ENCODE measurements around the gene BABAM2. TPM values are rescaled to one million over a fixed set of nuclear protein-coding genes. Genes with fewer than 3 reads are reported as not detected.
"Not testable (repeated sequence)": the region's sequence is repeated elsewhere in the genome, so short reads cannot be mapped to it uniquely, and the experiment has no call there.

The BABAM2 gene
- total RNA-seq, 1 experiment from 2014 or later: 27.1 TPM

- H3K23ac ChIP-seq (ENCODE audit: insufficient read length, low read depth, low read length); H2BK120ac ChIP-seq (ENCODE audit: low read depth, low read length, poor library complexity, severe bottlenecking); H2BK12ac ChIP-seq (ENCODE audit: insufficient read length, low read depth, low read length); H3K56ac ChIP-seq (ENCODE audit: insufficient read length, low read depth, low read length); H2BK15ac ChIP-seq (ENCODE audit: low read depth, low read length); H3K18ac ChIP-seq (ENCODE audit: insufficient read length, low read depth, low read length); H3K4me2 ChIP-seq (ENCODE audit: insufficient read depth, insufficient read length, low read length); H2AFZ ChIP-seq (ENCODE audit: low read length); H3T11ph ChIP-seq (ENCODE audit: low read length); H3K27ac ChIP-seq (ENCODE audit: insufficient read length, low read depth, low read length); H3K36me3 Mint-ChIP-seq (ENCODE audit: insufficient read depth in 1 of 3, low read depth in 3 of 3); H3K4ac ChIP-seq (ENCODE audit: low read depth, low read length); H2AK5ac ChIP-seq (ENCODE audit: insufficient read length, low read length); H3K79me1 ChIP-seq (ENCODE audit: insufficient read depth, low read depth, low read length, poor library complexity, severe bottlenecking); H3K27ac Mint-ChIP-seq; H3K27me3 ChIP-seq (ENCODE audit: insufficient read depth, low read length); H3K14ac ChIP-seq (ENCODE audit: insufficient read depth, low read length); H3K9ac ChIP-seq (ENCODE audit: extremely low read depth, insufficient read length, low read length); H3K4me1 ChIP-seq (ENCODE audit: insufficient read depth, low read length); DNase-seq; H4K5ac ChIP-seq (ENCODE audit: insufficient read length, low read depth, low read length); H2BK5ac ChIP-seq (ENCODE audit: insufficient read length, low read length); H4K91ac ChIP-seq (ENCODE audit: insufficient read length, low read depth, low read length); H3K4me1 Mint-ChIP-seq; H3K4me3 Mint-ChIP-seq; H3K9me3 Mint-ChIP-seq; H4K8ac ChIP-seq (replicated peaks; ENCODE audit: insufficient read length, low read depth, low read length); H3K9me3 ChIP-seq (ENCODE audit: control insufficient read depth, low read depth, low read length); H3K79me2 ChIP-seq (ENCODE audit: insufficient read depth, low read length); H3K27me3 Mint-ChIP-seq (ENCODE audit: low read depth); H3K23me2 ChIP-seq (ENCODE audit: insufficient read length, low read depth, low read length, poor library complexity, severe bottlenecking); H4K20me1 ChIP-seq (ENCODE audit: control insufficient read depth, insufficient read depth, insufficient read length); H2BK20ac ChIP-seq (ENCODE audit: low read depth, low read length, poor library complexity, severe bottlenecking): not testable (repeated sequence)
- whole genome bisulfite sequencing (ENCODE audit: extremely low coverage, insufficient read length, low lambda C conversion rate): no CpG with 5 or more reads among the region's 1 CpG
Measured at GRCh38 chr2:27882584-27882922, 8.0 kb upstream of the BABAM2 start.

Measured in H9 (cell line).